Choroid plexus epithelial cell (primary cell): Measurements from ENCODE around the gene ITGB6.

Source experiments
- DNase-seq: peaks from one replicate; pipeline ENCODE4 v3.0.0-alpha.2; 2010; ENCODE audit warnings: low read depth
- H3K4me3 ChIP-seq: 2 replicates; pipeline ENCODE4 v1.5.1; 2011; ENCODE audit warnings: low read depth, mild to moderate bottlenecking, control low read depth, low read length, moderate library complexity
- TF ChIP-seq, protein P1 (sequence below): conservative IDR thresholded peaks from 2 replicates; pipeline ENCODE4 v1.5.1; 2011; ENCODE audit warnings: low read depth, mild to moderate bottlenecking, control low read depth, inconsistent platforms, low read length, moderate library complexity

ITGB6 gene

DNA sequence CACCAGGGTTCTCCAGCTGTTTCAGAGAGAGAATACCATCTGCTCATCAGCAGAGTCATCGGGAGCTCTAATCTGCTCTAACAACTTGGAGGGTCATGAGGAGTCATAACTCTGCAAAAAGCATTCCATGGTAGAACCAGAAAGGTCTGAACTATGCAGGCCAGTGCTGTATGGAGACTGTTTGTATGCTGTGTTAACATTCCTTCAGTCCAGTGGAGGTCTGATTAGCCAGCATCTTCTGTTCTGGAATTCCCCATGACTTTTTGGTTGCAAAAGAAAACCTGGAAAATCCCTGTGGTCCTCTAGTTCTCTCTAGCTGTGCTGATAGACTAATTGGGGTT lies 9.4 kb upstream of the ITGB6 start:
- peak; percentile 95 for DNase-seq
- TF ChIP-seq, protein P1, sequence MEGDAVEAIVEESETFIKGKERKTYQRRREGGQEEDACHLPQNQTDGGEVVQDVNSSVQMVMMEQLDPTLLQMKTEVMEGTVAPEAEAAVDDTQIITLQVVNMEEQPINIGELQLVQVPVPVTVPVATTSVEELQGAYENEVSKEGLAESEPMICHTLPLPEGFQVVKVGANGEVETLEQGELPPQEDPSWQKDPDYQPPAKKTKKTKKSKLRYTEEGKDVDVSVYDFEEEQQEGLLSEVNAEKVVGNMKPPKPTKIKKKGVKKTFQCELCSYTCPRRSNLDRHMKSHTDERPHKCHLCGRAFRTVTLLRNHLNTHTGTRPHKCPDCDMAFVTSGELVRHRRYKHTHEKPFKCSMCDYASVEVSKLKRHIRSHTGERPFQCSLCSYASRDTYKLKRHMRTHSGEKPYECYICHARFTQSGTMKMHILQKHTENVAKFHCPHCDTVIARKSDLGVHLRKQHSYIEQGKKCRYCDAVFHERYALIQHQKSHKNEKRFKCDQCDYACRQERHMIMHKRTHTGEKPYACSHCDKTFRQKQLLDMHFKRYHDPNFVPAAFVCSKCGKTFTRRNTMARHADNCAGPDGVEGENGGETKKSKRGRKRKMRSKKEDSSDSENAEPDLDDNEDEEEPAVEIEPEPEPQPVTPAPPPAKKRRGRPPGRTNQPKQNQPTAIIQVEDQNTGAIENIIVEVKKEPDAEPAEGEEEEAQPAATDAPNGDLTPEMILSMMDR, result no peak

DNA sequence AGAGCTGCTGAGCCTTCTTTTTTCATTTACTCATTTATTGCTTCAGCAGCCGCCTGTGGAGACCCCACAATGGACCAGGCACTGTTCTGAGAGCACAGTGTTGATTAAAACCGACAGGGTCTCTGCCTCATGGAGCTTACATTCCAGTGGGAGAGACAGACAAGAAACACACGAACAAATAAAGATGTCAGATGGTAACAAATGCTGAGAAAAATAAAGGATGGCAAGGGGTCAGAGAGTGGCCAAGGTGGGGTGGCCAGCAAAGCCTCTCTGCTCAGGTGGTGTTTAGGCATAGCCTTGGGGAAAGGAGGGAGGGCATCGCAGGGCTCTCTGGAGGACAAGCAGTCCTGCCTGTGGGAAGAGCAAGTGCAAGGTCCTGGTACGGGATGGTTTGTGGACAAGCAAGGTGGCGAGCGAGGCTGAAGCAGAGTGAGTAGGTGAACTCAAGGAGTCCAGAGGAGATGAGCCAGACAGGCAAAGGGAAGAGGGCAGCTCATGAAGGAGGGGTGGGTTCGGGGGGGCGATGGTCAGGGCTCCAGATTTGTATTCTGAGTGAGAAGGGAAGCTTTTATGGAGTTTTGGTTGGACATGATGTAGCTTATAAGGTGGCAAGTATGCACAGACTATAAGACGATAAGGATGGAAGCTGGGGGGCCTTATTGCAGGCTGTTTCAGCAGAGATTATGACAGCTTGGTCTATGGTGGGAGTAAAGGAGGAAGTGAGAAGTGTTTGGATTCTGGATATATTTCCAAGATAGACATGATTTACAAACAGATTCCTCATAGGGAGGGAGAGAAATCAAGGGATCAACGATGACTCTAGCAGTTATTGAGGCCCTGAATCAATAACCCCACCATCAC lies 8.8 kb upstream of the ITGB6 start:
- TF ChIP-seq, protein P1, result no peak
- no peak for DNase-seq
- H3K4me3 ChIP-seq, result no peak overlapping the region

More for the DNA sequence above, 9.4 kb upstream of the ITGB6 start:
- H3K4me3 ChIP-seq, result no peak overlapping the region

DNA sequence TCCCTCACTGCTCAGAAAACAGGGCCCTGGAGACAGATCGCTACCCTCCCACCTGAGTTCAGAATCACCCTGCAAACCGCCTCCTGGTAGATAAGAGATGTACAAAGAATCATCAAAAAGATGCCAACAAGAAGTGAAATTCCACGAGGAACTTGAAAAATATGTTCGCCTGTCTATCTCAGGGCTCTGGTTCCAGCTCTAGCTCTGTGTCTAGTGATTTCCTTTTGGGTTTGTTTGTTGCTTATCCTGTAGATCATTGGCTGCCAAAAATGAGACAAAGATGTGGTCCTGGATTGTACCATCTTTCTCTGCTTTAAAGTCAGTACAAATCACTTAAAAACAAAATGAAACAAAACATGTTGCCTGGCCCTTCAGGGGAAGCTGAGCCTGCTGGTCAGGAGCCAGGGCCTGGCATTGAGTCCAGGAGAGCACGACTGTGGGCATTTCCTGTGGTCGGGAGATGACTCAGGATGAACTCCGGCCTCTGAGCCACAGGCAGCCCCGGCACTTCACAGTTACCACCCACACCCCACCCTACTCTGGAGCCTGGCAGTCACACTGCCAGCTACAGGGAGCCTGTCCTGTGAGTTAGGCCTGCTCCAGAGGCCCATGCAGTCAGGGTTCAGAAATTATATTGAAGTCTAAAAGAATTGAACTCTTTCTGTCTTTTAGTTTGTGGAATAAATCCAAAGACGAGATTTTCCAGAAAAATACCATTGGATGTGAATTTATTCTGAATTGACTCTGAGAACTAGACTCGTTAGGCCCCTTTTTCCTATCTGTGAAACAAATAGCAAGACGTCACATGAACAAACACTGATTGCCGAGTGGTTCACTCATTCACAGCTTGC lies 8.0 kb upstream of the ITGB6 start:
- DNase-seq, result peak; percentile 80
- TF ChIP-seq, protein P1, result no peak
- no peak overlapping the region for H3K4me3 ChIP-seq

DNA sequence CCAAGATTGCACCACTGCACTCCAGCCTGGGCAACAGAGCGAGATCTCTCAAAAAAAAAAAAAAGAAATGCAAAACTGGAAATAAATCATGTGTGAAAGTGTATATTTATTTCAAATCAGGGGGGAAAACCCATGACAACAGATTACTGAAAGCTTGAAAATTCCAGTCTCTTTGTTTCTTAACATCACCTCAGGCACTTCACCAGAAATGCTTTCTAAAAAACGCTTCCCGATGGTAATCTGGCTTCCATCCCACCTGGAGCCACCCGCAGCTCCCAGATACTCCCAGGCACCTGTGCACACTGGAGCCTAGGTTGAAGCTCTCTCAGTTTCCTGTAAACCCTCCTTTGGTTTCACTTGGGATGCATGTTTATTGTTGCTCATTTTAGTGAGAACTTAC lies 7.2 kb upstream of the ITGB6 start:
- TF ChIP-seq, protein P1, result no peak
- DNase-seq, result no peak
- H3K4me3 ChIP-seq, result no peak overlapping the region

DNA sequence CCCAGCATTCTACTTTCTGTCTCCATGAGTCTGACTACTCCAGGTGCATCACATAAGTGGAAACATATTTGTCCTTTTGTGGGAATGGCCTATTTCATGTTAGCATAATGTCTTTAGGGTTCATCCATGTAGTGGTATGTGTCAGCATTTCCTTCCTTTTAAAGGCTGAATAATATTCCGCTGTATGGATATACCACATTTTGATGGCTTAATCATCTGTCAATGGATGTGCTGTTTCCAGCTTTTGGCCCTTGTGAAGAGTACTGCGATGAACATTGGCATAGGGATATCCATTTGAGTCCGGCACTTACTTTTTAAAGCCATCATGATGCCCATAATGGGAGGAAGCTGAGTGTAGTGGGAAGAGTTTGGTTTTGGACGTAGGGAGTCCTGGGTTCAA lies 6.4 kb upstream of the ITGB6 start:
- TF ChIP-seq, protein P1, result no peak
- DNase-seq, result no peak
- no peak overlapping the region for H3K4me3 ChIP-seq

DNA sequence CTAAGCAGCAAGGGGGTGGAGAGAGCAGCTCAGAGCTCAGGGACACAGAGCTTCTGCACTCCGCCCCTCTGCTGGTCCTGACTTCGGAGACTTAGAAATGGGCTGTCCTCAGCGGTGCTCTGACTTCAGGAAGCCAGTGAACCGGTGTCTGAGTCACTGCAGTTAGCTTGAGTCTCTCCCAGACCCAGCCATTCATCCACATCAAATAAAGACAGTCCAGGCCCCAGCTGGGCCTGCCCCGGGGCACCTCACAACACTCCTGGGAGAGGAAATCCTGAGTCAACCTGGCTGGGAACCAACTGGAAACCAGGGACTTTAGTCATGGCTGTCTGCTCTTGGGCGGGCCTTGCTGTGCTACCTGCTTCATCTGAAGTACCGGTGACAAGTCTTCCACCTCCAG lies 5.4 kb upstream of the ITGB6 start:
- no peak overlapping the region for H3K4me3 ChIP-seq
- TF ChIP-seq, protein P1, result no peak
- peak; percentile 86 for DNase-seq
